Activated CD4-positive, alpha-beta T cell treated with anti-CD3 and anti-CD28 coated beads, Interleukin-10, Interleukin-2, amounts not matched to agents 100 ng/mL and 50 ng/mL, durations not matched to agents 16 hours and 8 hours (primary cell): ENCODE results near the gene OSBPL10.

ENCODE experiments used
- DNase-seq: peaks from one replicate; pipeline ENCODE4 v3.0.0-alpha.2; 2020

OSBPL10 gene

DNA sequence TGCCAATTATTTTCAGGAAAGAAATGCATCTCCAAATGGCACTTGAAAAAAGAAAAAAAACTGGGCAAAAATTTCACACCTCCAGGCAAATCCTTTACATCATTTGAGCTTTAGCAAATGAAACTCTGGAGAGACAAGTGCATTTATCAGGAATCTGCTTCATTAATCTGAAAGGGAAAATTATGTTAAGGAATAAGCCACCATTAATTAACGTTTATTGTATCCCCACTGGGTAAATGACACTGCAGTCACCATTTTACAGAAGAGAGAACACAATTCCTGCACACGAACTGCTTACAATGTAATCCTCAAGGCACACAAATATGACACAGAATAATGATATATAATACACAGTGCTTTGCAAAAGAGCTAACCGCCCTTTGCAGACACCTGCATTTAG, 217.3 kb downstream of the OSBPL10 start:
- no peak for DNase-seq

DNA sequence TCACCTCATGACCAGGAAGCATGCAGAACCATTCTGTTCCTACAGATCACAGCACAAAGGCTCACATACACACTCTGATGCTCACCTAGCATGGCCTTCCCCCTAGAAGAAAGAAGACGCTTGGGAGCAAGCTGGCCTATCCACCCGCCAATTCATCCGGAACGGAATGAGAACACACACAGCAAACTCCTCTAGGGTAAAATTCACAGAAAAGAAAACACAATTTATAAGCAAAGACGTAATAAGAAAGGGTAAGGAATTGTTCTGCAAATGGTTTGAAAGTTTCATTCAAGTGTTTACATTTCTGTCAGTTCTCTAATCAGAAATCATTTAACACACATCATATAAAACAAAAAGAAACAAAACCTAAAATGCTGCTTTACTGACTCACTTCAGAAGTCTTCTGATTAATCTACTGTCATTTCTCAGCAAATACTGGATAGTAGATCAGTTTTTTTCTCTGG, 218.1 kb downstream of the OSBPL10 start:
- peak; percentile 47 for DNase-seq

DNA sequence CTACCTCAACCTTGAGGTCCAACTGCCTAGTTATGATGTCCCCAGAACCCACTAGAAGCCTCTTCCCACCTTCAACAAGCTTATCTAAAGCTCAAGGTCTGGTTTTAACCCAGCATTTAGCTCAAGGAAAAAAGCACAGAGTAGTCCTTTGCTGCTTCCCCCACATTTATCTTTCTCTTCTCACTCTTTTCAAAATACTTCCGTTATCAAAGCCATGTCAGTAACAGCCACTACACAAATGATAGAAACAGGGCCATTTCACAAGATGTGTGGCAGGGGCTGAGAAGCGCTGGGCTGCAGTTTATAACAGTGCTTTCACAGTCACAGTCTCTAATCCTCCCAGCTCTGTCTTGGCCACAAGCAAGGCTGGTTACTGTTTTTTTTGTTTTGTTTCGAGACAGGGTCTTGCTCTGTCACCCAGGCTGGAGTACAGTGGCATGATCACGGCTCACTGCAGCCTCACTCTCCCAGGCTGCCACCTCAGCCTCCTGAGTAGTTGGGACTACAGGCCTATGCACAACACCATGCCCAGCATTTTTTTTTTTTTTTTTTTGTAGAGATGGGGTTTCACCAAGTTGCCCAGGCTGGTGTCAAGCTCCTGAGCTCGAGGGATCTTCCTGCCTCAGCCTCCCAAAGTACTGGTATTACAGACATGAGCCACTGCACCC, 218.8 kb downstream of the OSBPL10 start:
- peak; percentile 75 for DNase-seq

DNA sequence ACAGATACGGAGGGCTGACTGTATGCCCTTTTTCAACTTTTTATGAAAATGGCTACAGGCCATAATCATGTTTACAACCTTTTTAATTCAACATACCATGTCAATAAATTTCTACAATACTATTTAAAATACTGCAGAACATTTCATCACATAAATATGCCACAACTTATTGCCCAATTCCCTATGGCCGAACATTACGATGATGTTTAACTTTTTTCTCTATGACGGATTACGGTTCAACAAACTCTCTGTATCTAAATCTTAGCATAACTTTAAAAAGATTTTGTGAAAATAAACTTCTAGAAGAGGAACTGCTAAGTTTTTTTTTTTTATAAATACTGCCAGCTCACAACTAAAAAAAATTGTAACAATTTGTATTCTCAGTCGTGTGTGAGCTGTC, 220.4 kb downstream of the OSBPL10 start:
- no peak for DNase-seq

DNA sequence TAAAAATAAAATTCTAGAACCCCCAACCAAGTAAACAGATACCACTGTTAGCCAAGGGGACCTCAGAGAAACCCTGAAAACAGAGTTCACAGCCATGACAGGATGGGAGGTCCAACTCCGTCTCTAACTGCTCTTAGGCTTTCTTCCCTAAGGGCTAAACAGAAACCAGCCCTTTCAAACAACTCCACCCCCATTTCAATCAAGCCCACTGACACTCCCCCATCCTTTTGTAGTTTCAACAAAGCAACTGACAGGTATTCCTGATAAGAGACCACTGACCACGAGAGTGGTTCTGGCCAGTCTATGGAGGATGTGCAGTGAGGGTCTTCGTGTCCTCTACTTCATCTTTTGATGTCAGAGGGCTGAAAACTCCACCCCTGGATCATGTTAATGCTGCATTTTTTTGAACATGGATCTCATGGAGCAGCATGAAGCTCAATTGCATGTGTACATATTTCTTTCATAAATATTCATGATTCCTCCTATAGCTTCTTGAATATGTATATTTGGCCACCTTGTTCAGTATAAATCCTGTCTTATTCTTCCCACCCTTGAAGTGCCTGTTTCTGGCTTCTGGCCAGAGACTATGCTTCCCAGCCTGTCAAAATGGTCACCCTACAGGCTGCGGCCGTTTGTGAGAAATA, 222.6 kb downstream of the OSBPL10 start:
- DNase-seq = no peak

DNA sequence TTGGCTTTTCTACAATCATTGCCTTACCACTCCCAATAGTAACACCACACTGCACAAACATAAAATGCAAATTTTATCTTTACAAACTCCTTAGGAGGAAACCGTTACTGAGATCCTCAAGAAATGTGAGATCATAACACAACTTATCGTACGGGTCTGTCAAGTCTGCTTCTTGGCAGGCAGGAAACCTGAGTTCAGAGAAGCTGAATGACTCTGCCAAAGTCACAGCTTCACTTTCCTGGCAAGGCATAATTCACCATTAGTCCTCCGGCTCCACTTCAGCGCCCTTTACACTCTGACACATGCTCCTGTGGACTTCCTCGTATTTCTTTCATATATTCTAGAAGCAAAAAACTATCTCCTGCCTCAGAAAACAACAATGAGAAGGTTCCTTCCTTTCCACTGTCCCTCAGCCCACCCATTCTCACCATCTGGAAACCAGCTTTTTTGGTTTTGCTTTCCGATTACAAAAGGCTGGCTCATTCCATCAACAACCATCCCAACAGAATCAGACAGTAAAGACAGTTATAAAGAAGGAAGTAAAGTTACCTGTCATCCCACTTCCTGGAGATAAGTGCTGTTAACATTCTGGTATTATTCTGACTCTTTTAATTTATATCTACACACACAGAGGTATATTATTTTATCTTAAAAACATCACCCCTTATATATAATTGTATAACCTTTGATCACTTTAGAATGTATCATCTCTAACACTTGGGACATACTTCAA, 225.0 kb downstream of the OSBPL10 start:
- DNase-seq = peak; percentile 91

DNA sequence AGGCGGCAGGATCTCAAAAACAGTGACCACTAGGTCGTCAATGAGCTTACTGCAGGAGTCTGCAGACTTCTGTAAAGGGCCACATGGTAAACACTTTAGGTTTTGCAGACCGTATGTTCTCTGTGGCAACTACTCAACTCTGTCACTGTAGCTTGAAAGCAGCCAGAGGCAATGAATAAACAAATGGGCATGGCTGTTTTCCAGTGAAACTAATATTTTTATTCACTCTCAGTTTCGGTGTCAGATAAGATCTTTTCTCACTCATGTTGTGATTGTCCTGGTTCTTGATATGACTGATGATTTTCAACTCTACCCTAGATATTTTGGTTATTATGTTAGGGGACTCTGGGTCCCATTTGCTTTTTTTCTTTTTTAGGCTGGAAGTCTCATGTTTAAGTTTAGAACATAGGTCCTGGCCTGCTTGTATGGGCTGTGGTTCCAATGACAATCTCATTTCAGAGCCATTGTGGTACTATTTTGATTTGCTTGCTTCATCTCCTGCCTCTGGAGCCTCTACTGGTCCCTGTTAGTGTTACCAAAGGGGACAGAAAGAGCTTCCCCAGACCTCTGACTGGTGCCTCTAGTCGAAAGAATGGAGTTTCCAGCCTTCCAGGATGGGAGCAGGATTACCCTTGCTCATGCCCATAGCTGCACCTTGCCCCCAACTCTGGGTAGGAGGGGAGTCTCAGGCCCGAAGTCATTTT, 226.3 kb downstream of the OSBPL10 start:
- peak; percentile 91 for DNase-seq

DNA sequence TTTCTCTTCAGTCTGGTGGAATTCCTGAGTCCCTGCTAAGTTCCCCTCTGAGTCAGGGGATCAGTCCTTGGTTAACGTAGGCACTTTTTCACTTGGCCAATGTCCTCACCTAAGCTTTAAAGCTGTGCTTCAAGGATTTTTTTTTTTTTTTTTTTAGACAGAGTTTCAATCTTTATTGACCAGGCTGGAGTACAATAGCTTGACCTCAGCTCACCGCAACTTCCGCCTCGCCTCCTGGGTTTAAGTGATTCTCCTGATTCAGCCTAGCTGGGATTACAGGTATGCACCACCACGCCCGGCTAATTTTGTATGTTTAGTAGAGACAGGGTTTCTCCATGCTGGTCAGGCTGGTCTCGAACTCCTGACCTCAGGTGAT, 228.0 kb downstream of the OSBPL10 start:
- DNase-seq = no peak

DNA sequence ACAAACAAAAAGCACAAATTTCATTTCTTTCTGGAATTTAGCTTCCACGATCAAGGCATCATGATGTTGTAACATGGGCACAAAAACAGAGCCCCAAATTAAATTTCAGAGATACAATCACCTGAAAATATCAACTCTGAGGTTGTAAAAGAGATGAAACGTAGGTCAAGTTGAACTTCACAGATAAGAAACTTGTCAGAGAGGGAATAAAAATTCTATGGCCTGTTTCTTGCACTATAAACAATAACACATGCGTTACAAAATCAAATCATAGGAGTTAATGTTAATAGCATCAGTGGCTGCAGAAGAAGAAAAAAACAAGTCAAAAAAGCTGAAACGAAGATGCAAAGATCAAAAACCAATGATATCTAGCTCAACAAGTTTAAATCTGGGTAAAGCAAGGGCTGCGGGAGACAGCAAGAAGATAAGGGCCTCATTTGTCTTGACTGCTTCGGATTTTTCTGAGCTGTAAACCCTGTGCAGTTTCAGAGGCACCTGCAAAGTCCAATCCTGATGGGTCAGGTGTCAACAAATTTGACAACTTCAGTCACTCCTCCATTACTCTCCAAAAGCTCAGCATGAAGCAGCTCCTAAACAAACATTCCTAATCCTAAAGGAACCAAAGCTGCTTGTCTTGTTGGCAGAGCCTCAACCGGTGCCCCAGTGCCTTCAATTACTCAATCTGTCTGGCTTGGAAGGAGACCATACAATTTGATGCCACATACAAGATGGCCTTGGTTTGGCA, 228.6 kb downstream of the OSBPL10 start:
- no peak for DNase-seq

DNA sequence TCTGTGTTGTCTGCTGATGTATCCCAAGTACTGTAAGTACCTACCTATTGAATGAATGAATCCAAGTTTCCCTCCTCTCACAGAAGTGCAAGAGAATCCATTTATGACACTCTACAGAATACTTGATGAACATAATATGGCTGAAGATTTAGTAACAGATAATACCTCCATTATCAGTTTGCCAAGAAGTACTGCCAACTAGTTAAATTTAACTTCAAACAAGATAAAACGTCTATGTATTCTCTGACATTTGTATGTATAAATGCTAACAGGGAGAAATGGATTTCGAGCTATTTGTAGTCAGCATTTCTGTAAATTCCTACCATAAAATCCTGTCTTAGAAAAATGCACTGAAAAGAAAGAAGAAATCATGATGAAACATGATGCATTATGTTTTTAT, 230.7 kb downstream of the OSBPL10 start:
- DNase-seq = no peak

DNA sequence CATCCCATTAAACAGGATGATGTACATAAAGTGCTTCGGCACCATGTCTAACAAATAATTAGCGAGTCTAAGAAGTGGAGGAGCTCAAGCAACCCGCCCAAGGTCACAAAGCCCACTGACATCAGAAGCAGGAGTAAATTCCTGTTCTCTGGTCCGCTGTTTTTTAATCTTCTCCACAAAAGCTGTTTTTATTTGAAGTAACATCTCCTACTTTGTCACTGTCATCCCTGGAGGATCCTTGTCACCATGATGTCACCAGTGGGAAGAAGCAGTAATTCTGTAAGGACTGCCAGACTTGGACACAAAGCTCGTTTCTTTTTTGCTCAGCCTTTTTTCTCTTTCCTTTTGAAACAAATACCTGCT, 232.1 kb downstream of the OSBPL10 start:
- no peak for DNase-seq

DNA sequence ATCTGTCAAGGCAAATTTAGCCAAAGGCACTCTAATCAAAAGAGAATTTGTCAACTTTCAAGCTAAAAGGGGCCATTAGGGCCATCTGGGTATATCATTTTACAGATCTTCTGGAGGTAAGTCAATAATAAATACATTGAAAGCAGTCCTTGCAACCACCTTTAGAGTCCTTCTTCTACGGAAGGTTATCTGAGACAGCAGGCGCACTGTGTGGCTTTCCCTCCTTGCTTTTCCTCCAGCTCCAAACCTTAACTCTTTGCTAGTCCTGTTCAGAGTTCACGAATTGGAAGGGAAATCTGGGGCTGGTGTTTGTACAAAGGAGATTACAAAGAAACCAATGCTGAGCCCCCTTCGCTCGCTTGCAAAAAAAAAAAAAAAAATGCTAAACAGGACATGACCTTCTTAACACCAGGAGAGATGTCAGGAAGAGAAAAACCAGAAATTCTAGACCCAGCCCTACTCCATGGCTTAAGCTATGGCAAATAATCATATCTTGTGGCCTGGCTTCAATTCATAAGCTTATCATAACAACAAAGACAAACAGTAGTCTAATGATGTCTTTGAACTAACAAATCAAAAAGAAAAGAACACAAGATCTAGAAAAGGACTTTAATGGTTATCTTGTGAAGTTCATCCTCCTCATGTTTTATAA, 232.7 kb downstream of the OSBPL10 start:
- DNase-seq = no peak

DNA sequence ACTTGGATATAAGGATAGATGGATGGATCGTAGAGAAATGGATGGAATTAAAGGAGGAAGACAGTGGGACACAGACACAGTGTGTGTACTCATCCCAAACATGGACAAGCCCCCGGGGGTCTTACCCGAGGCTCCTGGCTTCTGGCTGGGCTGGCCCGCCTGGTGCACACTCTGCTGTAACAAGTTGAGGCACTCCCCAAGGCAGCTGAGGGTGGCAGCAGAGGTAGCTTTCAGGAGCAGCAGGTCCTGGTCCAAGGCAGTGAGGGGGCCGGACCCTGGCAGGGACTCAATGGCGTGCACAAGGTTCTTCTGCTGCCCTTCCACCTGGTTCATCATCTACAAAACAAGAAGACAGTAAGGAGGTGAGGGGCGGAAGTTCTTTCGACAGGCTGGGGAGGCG, 233.3 kb downstream of the OSBPL10 start:
- DNase-seq = no peak

DNA sequence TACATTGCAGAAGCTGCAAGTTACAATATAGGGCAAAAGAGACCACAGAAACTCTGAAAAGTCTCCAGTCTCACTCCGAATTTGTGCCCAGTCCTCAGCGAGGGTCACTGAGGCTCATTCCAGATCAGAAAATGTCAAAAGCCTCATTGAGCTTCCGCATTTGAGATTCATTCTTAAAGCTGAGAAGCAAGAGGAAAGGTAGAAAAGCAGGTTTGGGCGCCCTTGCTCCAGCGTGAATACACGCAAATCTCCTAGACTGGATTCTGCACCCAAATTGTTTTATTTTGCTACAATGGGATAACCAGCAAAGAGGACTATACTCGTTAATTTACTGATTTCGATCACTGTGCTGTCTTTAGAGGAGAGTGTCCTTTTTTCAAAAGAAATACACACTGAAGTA, 236.1 kb downstream of the OSBPL10 start:
- DNase-seq = no peak

DNA sequence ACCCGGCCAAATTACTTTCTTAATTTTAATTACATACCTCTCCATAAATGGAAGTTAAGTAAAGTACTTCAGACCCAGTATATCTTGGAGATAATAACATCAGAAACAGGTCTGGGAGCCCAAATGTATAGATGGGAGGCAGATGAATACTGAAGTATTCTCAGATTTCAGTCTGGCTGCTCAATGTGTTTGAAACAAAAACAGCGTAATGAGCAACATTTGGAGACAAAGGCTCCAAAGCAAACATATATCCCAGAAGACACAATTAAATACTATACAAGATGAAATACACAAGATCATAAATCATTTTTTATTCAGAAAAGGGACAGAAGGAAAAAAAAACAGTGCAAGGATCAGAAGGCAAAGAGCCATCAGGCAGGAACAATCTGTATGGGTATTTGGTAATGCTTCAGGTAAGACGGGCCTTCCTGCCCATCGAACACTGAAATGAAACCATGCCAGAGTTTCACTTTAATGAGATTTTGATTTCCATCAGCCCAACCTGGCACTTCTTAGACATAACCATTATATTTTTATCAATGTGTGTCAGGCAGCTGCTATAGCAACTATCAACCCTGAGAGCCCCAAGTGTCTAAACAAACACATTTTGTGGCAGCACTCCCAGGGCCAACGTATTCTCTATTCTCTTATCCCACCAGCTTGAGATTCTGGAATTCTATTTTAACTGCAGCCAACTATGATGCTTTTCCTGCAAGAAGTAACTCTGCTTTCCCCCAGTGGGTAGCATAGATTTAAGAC, 237.6 kb downstream of the OSBPL10 start:
- DNase-seq = no peak

DNA sequence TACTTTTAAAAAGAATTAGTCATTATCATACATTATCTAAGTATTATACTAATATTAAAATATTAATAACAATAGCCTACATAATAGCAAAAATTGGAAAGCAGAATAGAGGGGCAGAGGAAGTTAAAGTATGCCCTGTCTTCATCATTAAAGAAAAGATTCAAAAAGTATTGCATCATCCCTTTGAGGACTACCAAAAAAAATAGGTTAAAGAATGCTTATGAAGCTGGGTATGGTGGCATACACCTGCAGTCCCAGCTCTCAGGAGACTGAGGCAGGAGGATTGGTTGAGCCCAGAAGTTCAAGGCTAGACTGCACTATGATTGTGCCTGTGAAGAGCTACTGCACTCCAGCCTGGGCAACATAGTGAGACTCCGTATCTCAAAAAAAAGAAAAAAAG, 240.7 kb downstream of the OSBPL10 start:
- DNase-seq = no peak

DNA sequence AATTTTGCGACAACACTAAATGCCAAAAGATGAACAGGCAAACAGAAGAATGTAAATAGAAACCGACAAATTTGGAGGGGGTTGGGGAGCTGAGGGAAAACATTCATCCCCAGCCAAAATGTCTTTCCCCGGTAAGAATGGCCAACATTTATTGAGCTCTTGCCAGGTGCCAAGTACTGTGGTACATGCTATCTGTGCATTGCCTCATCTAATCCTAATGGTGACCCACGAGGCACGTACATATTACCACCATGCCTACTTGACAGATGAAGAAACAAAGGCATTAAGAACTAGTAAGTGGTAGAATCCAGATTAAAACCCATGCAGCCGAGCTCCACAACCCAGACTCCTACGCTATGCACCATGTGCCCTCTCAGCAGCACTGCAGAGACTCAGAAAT, 242.7 kb downstream of the OSBPL10 start:
- no peak for DNase-seq

DNA sequence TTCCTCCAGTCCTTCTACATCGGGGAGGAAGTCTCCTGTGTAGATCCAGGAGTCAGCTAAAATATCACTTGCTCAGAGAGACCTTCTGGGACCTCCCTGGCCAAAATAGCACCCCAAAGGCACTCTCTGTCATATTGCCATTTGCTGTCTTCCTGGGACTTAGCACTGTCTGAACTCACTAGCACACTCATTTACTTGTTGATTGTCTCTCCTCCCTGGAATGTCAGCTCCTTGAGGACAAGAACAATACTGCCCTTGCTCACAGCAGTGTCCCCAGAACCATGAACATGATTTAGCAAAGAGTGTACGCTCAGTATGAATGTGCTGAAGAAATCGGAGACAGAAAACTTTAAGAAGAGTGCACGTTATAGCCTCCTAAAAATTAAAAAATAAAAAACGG, 245.4 kb downstream of the OSBPL10 start:
- no peak for DNase-seq

DNA sequence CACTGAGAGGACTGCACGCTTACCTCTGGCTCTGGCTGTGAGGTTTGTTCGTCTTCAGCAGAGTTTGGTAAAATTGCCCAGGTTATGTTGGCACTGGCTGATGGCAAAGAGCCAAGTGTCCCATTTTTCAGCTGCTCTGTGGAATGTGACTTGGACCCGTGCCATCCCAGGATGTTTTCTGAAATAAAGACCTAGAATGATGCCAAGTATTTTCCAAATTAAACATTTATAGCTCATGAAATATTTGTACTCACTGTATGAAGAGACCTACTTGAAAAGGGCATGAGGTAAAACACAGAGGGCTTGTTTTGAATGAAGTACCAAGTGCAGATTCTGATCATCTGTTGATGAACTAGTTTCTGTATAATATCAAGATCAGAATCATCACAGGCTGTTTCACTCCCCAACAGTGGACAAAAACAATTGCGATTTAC, 247.8 kb downstream of the OSBPL10 start:
- no peak for DNase-seq

DNA sequence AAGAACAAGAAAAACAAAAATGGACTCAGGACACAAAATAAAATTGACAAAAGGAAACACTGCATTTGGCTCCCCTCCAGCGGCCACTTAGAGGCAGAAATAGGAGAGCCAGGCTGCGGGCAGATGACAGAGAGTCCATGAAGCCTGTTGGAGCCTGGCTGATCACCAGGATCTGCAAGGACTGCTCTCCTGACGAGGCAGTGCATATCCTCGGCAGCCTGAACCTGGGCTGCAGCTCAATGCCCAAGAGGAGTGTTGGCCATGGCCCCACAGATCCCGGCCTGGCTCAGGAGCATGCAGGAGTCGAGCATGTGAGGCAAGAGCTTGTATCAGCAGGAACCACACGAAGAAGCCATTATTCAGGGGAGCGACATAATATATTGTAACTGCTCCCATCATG, 248.5 kb downstream of the OSBPL10 start:
- DNase-seq = no peak

DNA sequence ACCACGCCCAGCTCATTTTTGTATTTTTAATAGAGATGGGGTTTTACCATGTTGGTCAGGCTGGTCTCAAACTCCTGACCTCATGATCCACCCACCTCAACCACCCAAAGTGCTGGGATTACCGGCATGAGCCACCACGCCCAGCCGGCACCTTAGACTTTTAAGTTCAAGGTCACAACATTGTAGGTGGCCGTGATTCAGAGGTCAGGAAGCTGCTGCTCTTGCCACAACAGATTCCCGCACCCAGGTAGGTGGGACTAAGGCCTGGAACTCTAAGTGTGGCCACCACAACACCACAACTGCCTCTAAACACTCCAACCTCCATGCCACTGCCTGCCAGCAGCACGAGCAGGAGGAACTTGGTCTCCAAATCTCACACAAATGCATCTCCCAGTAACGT, 251.5 kb downstream of the OSBPL10 start:
- DNase-seq = no peak

DNA sequence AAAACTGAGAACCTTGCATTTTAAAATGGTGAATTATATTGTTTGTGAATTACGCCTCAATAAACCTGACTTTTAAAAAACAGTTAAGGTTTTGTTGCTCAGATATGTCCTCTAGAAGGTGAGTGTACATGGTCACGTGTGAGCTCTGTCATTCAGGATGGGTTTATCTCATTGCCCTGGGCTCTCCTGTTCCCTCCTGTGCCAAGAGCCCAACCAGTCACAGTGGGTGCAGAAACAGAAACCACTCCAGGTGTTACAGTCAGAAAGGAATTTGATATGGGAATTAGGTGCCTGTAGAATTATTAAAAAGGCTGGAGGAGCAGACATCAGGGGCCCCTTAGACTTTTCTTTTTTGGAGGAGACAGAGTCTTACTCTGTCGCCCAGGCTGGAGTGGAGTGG, 252.0 kb downstream of the OSBPL10 start:
- DNase-seq = no peak
